22Rv1 (cell line): Measurements from ENCODE around the gene CYB561A3.

Experiments
- ZFX ChIP-seq: fragments of 450-650 bp; IDR thresholded peaks from 2 replicates; pipeline ENCODE4 v1.6.1; 2017; ENCODE audit warnings: antibody characterized with exemption, borderline replicate concordance
- TF ChIP-seq, protein P1 (sequence below): fragments of 450-650 bp; IDR thresholded peaks from 2 replicates; pipeline ENCODE4 v1.5.1; 2017; ENCODE audit warnings: mild to moderate bottlenecking

DNA sequence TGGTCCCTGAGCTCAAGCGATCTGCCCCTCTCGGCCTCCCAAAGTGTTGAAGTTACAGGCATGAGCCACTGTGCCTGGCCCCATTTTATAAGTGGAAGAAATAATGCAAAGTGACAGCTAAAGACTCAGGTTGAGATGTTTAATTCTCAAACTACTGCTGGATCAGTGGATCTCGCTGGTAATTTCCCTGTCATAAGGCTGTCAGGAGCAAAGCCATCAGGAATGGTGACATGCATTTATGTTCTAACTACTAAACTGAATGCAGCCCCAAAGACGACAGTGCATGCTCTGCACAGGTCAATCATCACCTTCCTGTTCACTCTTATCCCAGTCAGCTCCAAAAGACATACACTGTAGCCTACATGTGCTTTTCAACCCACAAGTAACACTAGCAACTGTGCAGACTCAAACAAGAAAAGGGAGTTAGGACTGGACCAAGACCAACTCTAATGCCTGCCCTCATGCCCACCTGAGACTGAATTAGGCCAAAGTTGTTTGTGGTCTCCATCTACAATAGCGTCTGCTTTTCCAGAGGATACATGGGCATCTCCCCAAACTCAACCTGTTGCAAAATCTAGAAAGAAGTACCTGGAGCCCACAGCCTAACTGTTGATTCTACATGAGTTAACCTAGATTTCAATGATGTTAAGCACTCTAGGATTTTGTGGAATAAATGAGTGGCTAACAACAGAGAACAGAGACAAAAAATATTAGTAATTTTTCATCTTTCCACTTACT is 45.5 kb upstream of the CYB561A3 start:
- TF ChIP-seq, protein P1, sequence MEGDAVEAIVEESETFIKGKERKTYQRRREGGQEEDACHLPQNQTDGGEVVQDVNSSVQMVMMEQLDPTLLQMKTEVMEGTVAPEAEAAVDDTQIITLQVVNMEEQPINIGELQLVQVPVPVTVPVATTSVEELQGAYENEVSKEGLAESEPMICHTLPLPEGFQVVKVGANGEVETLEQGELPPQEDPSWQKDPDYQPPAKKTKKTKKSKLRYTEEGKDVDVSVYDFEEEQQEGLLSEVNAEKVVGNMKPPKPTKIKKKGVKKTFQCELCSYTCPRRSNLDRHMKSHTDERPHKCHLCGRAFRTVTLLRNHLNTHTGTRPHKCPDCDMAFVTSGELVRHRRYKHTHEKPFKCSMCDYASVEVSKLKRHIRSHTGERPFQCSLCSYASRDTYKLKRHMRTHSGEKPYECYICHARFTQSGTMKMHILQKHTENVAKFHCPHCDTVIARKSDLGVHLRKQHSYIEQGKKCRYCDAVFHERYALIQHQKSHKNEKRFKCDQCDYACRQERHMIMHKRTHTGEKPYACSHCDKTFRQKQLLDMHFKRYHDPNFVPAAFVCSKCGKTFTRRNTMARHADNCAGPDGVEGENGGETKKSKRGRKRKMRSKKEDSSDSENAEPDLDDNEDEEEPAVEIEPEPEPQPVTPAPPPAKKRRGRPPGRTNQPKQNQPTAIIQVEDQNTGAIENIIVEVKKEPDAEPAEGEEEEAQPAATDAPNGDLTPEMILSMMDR: no peak
- TF ChIP-seq ZFX: no peak
